Activated T-helper 17 cell treated with anti-CD3 and anti-CD28 coated beads, Interleukin-2, amount 50 U/mL, for 72 hours (primary cell): ENCODE results near the gene XRN1. TPM values are rescaled to one million over a fixed set of nuclear protein-coding genes. Genes with fewer than 3 reads are reported as not detected.
A peak's percentile ranks its signal among the peaks of the same experiment; 100 is the strongest.

ENCODE experiments used
- ATAC-seq: fragments of 150-1000 bp; cut with Tn5 transposase; replicated peaks from 2 replicates; pipeline ENCODE4 v1.10.0; 2021; ENCODE audit warnings: mild to moderate bottlenecking, moderate library complexity
- H3K27ac Mint-ChIP-seq: one replicate; pipeline ENCODE4 v1.8.0; 2022; ENCODE audit warnings: mixed read lengths
- H3K27me3 Mint-ChIP-seq: one replicate; pipeline ENCODE4 v1.8.0; 2022; ENCODE audit warnings: mixed read lengths
- H3K36me3 Mint-ChIP-seq: one replicate; pipeline ENCODE4 v1.8.0; 2022; ENCODE audit warnings: low read depth, mild to moderate bottlenecking, mixed read lengths
- H3K4me1 Mint-ChIP-seq: one replicate; pipeline ENCODE4 v1.8.0; 2022; ENCODE audit warnings: mixed read lengths
- H3K4me3 Mint-ChIP-seq: one replicate; pipeline ENCODE4 v1.8.0; 2022; ENCODE audit warnings: mild to moderate bottlenecking, mixed read lengths
- H3K9me3 Mint-ChIP-seq: one replicate; pipeline ENCODE4 v1.8.0; 2022; ENCODE audit warnings: mixed read lengths
- total RNA-seq, 2 donors: library from RNA; stranded (reverse); gene quantifications; one replicate each; pipeline ENCODE4 v1.2.3, GENCODE V29; 2022

XRN1 gene, protein sequence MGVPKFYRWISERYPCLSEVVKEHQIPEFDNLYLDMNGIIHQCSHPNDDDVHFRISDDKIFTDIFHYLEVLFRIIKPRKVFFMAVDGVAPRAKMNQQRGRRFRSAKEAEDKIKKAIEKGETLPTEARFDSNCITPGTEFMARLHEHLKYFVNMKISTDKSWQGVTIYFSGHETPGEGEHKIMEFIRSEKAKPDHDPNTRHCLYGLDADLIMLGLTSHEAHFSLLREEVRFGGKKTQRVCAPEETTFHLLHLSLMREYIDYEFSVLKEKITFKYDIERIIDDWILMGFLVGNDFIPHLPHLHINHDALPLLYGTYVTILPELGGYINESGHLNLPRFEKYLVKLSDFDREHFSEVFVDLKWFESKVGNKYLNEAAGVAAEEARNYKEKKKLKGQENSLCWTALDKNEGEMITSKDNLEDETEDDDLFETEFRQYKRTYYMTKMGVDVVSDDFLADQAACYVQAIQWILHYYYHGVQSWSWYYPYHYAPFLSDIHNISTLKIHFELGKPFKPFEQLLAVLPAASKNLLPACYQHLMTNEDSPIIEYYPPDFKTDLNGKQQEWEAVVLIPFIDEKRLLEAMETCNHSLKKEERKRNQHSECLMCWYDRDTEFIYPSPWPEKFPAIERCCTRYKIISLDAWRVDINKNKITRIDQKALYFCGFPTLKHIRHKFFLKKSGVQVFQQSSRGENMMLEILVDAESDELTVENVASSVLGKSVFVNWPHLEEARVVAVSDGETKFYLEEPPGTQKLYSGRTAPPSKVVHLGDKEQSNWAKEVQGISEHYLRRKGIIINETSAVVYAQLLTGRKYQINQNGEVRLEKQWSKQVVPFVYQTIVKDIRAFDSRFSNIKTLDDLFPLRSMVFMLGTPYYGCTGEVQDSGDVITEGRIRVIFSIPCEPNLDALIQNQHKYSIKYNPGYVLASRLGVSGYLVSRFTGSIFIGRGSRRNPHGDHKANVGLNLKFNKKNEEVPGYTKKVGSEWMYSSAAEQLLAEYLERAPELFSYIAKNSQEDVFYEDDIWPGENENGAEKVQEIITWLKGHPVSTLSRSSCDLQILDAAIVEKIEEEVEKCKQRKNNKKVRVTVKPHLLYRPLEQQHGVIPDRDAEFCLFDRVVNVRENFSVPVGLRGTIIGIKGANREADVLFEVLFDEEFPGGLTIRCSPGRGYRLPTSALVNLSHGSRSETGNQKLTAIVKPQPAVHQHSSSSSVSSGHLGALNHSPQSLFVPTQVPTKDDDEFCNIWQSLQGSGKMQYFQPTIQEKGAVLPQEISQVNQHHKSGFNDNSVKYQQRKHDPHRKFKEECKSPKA (N-terminal part only)
- 10 to 100 TPM; 51.4 to 94.3 TPM for total RNA-seq

DNA sequence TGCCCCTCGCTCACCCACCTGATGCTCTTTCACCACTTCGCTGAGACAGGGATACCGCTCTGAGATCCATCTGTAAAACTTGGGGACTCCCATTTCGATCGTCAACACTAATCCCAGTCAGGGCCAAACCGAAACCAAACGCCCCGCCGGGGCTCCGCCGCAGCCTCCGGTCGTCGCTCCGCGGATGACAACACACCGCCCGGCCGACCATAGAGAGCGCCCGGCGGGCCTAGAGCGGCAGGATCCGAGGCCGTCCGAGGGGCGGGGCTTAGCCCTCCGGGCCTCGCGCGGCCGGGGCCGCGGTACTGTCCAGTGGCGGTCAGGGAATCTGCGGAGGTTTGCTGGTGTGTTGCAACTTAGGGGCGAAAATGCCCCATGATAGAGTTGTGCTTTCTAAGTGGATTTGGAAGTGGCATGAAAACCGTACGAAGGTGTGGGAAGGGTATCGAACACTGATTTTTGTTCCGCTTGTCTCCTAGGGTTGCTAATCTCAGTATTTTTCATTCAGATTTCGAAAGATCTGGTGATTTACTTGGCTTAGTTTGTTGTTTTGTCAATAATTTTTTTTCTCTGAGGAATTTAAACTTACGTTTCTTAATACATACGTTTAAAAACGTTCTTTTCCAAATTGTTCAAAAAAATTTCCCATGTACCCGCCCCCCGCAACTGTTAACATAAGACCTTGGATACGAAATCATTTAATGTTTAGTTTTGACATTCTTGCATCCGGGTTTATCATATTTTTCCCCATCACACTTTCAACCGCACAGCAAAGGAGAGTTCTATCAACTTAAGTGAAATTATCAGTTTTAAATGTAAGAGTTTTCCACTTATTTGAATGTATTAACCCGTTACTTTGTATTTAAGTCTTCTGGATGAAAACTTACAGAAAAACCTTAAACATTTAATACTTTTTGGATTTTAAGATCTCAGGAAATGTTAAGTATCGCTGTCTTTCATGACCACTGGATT, at the start of gene XRN1:
XRN1 (minus strand) TSS at position 186 of the 972 bp plus-strand sequence; CDS start at position 93, 93 bp downstream.
- H3K9me3 Mint-ChIP-seq: no peaks in the 10 kb centered on the region
- H3K4me1 Mint-ChIP-seq: peaks cover 27% of the 10 kb centered on the region
- H3K4me3 Mint-ChIP-seq: peak within 1 kb of the TSS; percentile 95
- no peaks in the 10 kb centered on the region for H3K27me3 Mint-ChIP-seq
- ATAC-seq: peak; percentile 88
- H3K36me3 Mint-ChIP-seq: peaks cover 71% of the 10 kb centered on the region
- H3K27ac Mint-ChIP-seq: peak within 1 kb of the TSS; percentile 98

DNA sequence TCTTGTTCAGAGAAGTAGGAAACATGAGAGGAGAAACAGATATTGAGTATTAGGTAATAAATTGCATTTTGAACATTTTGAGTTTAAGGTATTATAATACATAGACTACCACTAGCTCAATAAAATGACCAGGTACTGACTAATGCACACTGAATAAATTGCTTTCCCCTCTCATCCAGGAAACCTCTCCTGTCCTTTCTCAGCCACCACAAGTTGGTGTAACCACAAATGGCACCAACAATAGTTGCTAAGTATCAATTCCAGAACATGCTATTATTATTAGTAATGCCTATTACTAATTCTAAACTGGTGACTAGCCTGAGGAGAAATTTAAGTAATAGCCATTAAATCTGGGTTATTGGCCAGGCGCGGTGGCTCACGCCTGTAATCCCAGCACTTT, 47.3 kb upstream of the XRN1 start:
- Mint-ChIP-seq H3K27me3 (no peaks in the 10 kb centered on the region), H3K4me3 (no peak overlapping the region), H3K9me3 (no peaks in the 10 kb centered on the region), H3K27ac (no peak overlapping the region), H3K36me3 (peaks cover 93% of the 10 kb centered on the region), H3K4me1 (no peaks in the 10 kb centered on the region)
- no peak for ATAC-seq

- no peaks in the 10 kb centered on the region for H3K9me3 Mint-ChIP-seq
- H3K36me3 Mint-ChIP-seq: peaks cover 98% of the 10 kb centered on the region
- no peaks in the 10 kb centered on the region for H3K4me1 Mint-ChIP-seq
- ATAC-seq: no peak
- no peaks in the 10 kb centered on the region for H3K27me3 Mint-ChIP-seq
- H3K4me3 Mint-ChIP-seq: no peak overlapping the region
- H3K27ac Mint-ChIP-seq: no peak overlapping the region
Measured at GRCh38 chr3:142492184-142492583, 44.3 kb upstream of the XRN1 start.

DNA sequence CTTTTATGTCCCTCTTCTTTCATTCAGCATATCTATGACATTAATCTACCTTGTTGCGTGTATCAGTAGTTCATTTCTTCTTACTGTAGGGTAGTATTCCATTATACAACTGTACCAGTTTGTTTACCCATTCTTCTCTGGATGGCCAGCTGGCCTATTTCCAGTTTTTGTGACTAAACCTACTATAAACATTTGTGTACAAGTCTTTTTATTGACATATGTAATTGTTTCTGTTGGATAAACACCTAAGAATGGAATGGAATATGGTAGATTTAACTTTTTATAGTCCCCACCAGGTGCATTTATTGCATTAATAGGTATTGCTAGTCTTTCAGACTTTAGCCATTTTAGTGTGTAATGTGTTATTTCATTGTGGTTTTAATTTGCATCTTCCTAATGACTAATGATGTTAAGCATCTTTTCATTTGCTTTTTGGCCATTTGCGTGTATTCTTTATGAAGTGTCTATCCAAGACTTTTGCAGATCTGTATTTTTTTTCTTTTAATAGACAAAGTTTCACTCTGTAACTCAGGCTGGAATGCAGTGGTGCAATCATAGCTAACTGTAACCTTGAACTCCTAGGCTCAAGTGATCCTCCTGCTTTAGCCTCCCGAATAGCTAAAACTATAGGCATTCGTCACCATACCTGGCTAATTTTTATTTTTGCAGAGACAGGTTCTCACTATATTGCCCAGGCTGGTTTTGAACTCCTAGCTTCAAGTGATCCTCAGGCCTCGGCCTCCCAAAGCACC, 41.9 kb upstream of the XRN1 start:
- no peak overlapping the region for H3K4me3 Mint-ChIP-seq
- peaks cover 95% of the 10 kb centered on the region for H3K36me3 Mint-ChIP-seq
- H3K27ac Mint-ChIP-seq: no peak overlapping the region
- no peak for ATAC-seq
- no peaks in the 10 kb centered on the region for H3K4me1 Mint-ChIP-seq
- no peaks in the 10 kb centered on the region for H3K9me3 Mint-ChIP-seq
- H3K27me3 Mint-ChIP-seq: no peaks in the 10 kb centered on the region

GRCh38 chr3:142484912-142485435, 37.1 kb upstream of the XRN1 start:
- Mint-ChIP-seq H3K4me3 (no peak overlapping the region), H3K36me3 (peaks cover 88% of the 10 kb centered on the region), H3K9me3 (no peaks in the 10 kb centered on the region), H3K27ac (peak overlapping the region; percentile 46), H3K4me1 (no peaks in the 10 kb centered on the region), H3K27me3 (no peaks in the 10 kb centered on the region)
- no peak for ATAC-seq

DNA sequence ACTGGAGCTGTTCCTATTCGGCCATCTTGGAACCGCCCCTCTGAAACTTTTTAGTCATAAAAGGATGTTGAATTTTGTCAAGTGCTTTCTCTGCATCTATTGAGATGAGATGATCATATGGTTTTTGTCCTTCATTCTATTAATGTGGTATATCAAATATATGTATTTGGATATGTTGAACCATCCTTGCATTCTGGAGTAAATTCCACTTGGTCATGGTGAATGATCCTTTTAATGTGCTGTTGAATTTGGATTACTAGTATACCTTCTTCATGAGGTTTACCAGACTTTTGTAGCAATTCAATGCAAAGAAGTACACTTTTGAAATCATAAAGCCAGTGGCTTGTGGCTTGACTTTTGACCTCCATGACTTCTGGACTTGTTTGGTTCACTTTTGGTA, 33.4 kb upstream of the XRN1 start:
- Mint-ChIP-seq H3K4me3 (no peak overlapping the region), H3K4me1 (no peaks in the 10 kb centered on the region), H3K27me3 (no peaks in the 10 kb centered on the region), H3K27ac (no peak overlapping the region), H3K36me3 (peaks cover 55% of the 10 kb centered on the region), H3K9me3 (peaks cover 5% of the 10 kb centered on the region)
- ATAC-seq: no peak

DNA sequence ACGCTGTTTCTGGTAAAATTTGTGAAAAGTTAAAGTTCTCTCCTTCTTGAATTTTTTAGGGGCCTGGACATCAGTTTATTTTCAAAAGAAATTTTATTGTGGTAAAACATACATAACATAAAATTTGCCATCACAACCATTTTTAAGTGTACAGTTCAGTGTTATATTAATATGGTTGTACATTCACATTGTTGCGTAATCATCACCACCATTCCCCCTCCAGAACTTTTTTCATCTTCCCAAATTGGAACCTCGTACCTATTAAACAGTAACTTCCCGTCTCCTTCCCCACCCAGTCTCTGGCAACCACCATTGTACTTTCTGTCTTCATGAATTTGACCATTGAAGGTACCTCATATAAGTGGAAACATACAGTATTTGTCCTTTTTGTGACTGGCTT, 23.0 kb upstream of the XRN1 start:
- Mint-ChIP-seq H3K36me3 (peaks cover 19% of the 10 kb centered on the region), H3K27me3 (no peaks in the 10 kb centered on the region), H3K4me1 (no peaks in the 10 kb centered on the region), H3K4me3 (no peak overlapping the region), H3K27ac (no peak overlapping the region), H3K9me3 (no peaks in the 10 kb centered on the region)
- no peak for ATAC-seq

- Mint-ChIP-seq H3K27ac (no peak overlapping the region), H3K36me3 (peaks cover 36% of the 10 kb centered on the region), H3K4me1 (no peaks in the 10 kb centered on the region), H3K9me3 (no peaks in the 10 kb centered on the region), H3K27me3 (no peaks in the 10 kb centered on the region), H3K4me3 (no peak overlapping the region)
- no peak for ATAC-seq
Measured at GRCh38 chr3:142468456-142468855, 20.6 kb upstream of the XRN1 start.

DNA sequence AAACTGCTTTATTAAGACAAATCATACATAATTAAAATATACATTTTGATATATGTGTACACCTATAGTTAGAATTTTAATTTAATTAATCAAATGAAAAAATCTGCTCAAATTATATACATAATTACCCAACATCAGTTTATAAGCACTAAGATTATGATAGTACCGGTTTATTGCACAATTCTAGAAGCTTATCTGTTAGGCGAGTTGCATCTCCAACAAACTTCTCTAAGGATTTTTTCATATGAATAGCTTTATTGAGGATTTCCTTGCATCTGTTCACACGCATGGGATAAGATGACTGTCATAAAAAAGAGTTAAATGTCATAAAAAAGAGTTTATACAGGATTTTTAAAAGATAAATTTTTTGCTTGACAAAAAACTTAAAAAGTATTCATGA, 19.9 kb upstream of the XRN1 start:
- no peak for ATAC-seq
- Mint-ChIP-seq H3K4me1 (no peaks in the 10 kb centered on the region), H3K27me3 (no peaks in the 10 kb centered on the region), H3K4me3 (no peak overlapping the region), H3K36me3 (peaks cover 32% of the 10 kb centered on the region), H3K9me3 (no peaks in the 10 kb centered on the region), H3K27ac (no peak overlapping the region)

- H3K27ac Mint-ChIP-seq: no peak overlapping the region
- no peaks in the 10 kb centered on the region for H3K4me1 Mint-ChIP-seq
- ATAC-seq: no peak
- H3K36me3 Mint-ChIP-seq: peaks cover 73% of the 10 kb centered on the region
- no peak overlapping the region for H3K4me3 Mint-ChIP-seq
- no peaks in the 10 kb centered on the region for H3K9me3 Mint-ChIP-seq
- H3K27me3 Mint-ChIP-seq: no peaks in the 10 kb centered on the region
Measured at GRCh38 chr3:142460689-142461088, 12.9 kb upstream of the XRN1 start.

GRCh38 chr3:142459929-142460328, 12.1 kb upstream of the XRN1 start:
- H3K27me3 Mint-ChIP-seq: no peaks in the 10 kb centered on the region
- H3K4me1 Mint-ChIP-seq: no peaks in the 10 kb centered on the region
- H3K36me3 Mint-ChIP-seq: peaks cover 71% of the 10 kb centered on the region
- ATAC-seq: no peak
- no peak overlapping the region for H3K4me3 Mint-ChIP-seq
- no peak overlapping the region for H3K27ac Mint-ChIP-seq
- no peaks in the 10 kb centered on the region for H3K9me3 Mint-ChIP-seq

DNA sequence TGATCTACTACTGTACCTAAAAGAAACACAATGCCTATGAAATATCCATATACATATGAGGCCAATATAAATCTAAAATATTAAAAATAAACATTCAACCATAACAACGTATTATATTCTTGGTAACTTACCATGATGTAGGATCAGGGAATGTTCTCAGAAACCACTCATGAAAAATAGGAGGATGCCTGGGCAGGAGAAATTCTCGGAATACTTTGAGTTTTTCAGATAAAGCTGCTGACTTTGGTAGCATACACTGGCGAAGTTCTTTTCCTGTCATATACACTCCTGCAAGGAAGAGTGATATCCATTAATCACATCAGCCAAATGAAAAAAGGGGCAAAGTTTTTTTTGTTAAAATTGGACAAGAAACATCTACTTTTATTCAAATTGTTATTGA, 11.3 kb upstream of the XRN1 start:
- Mint-ChIP-seq H3K9me3 (no peaks in the 10 kb centered on the region), H3K4me1 (no peaks in the 10 kb centered on the region), H3K4me3 (no peak overlapping the region), H3K27me3 (no peaks in the 10 kb centered on the region), H3K36me3 (peaks cover 69% of the 10 kb centered on the region), H3K27ac (no peak overlapping the region)
- ATAC-seq: no peak

- no peaks in the 10 kb centered on the region for H3K27me3 Mint-ChIP-seq
- no peak overlapping the region for H3K27ac Mint-ChIP-seq
- peaks cover 73% of the 10 kb centered on the region for H3K36me3 Mint-ChIP-seq
- peaks cover 7% of the 10 kb centered on the region for H3K4me1 Mint-ChIP-seq
- H3K4me3 Mint-ChIP-seq: no peak overlapping the region
- H3K9me3 Mint-ChIP-seq: no peaks in the 10 kb centered on the region
- ATAC-seq: no peak
Measured at GRCh38 chr3:142450881-142451280, 3.0 kb upstream of the XRN1 start.
